Stomach (tissue), 4 donors: Measurements from ENCODE around the gene RFX4.

Source experiments
- CTCF ChIP-seq, 7 experiments: fragments of 450-650 bp in 4 of 7; fragments of 200-600 bp in 3 of 7; sonication (generic) in 3 of 7; IDR thresholded peaks; one replicate each; pipeline ENCODE4 v1.5.1; 2016 to 2019; ENCODE audit warnings: antibody characterized with exemption in 7 of 7, control low read depth in 2 of 7, mild to moderate bottlenecking in 1 of 7
- EP300 ChIP-seq: sonication (generic); formaldehyde crosslinking; IDR thresholded peaks from one replicate; pipeline ENCODE4 v1.6.1; 2017; ENCODE audit warnings: antibody characterized with exemption
- POLR2A ChIP-seq, 4 donors: fragments of 450-650 bp; IDR thresholded peaks; one replicate each; pipeline ENCODE4 v1.6.1; 2016; ENCODE audit warnings: antibody characterized with exemption in 4 of 4, control low read depth in 2 of 4, mild to moderate bottlenecking in 1 of 4, moderate library complexity in 1 of 4
- POLR2AphosphoS5 ChIP-seq, 3 donors: sonication (generic); formaldehyde crosslinking; IDR thresholded peaks; one replicate each; pipeline ENCODE4 v1.6.1; 2016; ENCODE audit warnings: antibody characterized with exemption in 3 of 3

- TF ChIP-seq POLR2AphosphoS5 (IDR thresholded peaks at IDR 0.05) (no peak), EP300 (no peak), CTCF (IDR thresholded peaks at IDR 0.05) (no peak), POLR2A (IDR thresholded peaks at IDR 0.05) (no peak)
Observed at GRCh38 chr12:106754331-106754730, 171.5 kb downstream of the RFX4 start.
